HG02623 (cell line): ENCODE results near the gene IL20RA.

Experiments
- ATAC-seq: cut with Tn5 transposase; IDR thresholded peaks from one replicate; pipeline ENCODE4 v1.9.1; 2021; ENCODE audit warnings: moderate library complexity; ENCODE audit not compliant: unreplicated experiment

The IL20RA gene

GRCh38 chr6:137010128-137010718 lies 34.5 kb downstream of the IL20RA start:
- ATAC-seq = no peak

GRCh38 chr6:137008204-137008603 lies 36.6 kb downstream of the IL20RA start:
- ATAC-seq = no peak

- ATAC-seq = no peak
Measured at GRCh38 chr6:137006056-137006455, 38.7 kb downstream of the IL20RA start.

- ATAC-seq = no peak
Measured at GRCh38 chr6:137005073-137005472, 39.7 kb downstream of the IL20RA start.

- ATAC-seq = no peak
Measured at GRCh38 chr6:137002505-137002904, 42.3 kb downstream of the IL20RA start.

- ATAC-seq = no peak
Measured at GRCh38 chr6:137001977-137002302, 42.8 kb downstream of the IL20RA start.

GRCh38 chr6:137001299-137001976 lies 43.3 kb downstream of the IL20RA start:
- ATAC-seq = no peak

GRCh38 chr6:137000825-137001224 lies 43.9 kb downstream of the IL20RA start:
- ATAC-seq = no peak

GRCh38 chr6:136995521-136995920 lies 49.2 kb downstream of the IL20RA start:
- ATAC-seq = no peak

- ATAC-seq = no peak
Measured at GRCh38 chr6:136994782-136995181, 50.0 kb downstream of the IL20RA start.

GRCh38 chr6:136992113-136992512 lies 52.7 kb downstream of the IL20RA start:
- no peak for ATAC-seq

GRCh38 chr6:136991646-136992045 lies 53.1 kb downstream of the IL20RA start:
- no peak for ATAC-seq

GRCh38 chr6:136990754-136991153 lies 54.0 kb downstream of the IL20RA start:
- ATAC-seq = no peak

- ATAC-seq = no peak
Measured at GRCh38 chr6:136990242-136990578, 54.6 kb downstream of the IL20RA start.

GRCh38 chr6:136989571-136990241 lies 55.1 kb downstream of the IL20RA start:
- ATAC-seq = no peak

- ATAC-seq = no peak
Measured at GRCh38 chr6:136987526-136987925, 57.2 kb downstream of the IL20RA start.

- ATAC-seq = no peak
Measured at GRCh38 chr6:136985502-136985901, 59.3 kb downstream of the IL20RA start.

- ATAC-seq = no peak
Measured at GRCh38 chr6:136984578-136984977, 60.2 kb downstream of the IL20RA start.

- ATAC-seq = no peak
Measured at GRCh38 chr6:136983687-136984086, 61.1 kb downstream of the IL20RA start.

- no peak for ATAC-seq
Measured at GRCh38 chr6:136982928-136983327, 61.8 kb downstream of the IL20RA start.

- ATAC-seq = no peak
Measured at GRCh38 chr6:136980070-136980469, 64.7 kb downstream of the IL20RA start.

GRCh38 chr6:136979206-136979605 lies 65.6 kb downstream of the IL20RA start:
- ATAC-seq = no peak

GRCh38 chr6:136977075-136977474 lies 67.7 kb downstream of the IL20RA start:
- no peak for ATAC-seq
